GM23248 (cell line): ENCODE data around the gene SLC35C1. TPM values are rescaled to one million over a fixed set of nuclear protein-coding genes. Genes with fewer than 3 reads are reported as not detected.
"Not testable (repeated sequence)": the region's sequence is repeated elsewhere in the genome, so short reads cannot be mapped to it uniquely, and the experiment has no call there.

Source experiments
- DNase-seq: peaks from one replicate; pipeline ENCODE4 v3.0.0-alpha.2; 2015
- H2AFZ ChIP-seq: fragments of 200-600 bp; sonication (generic); 2 replicates; pipeline ENCODE4 v1.6.1; 2016; ENCODE audit warnings: antibody characterized with exemption
- H3F3A ChIP-seq: fragments of 200-600 bp; sonication (generic); 2 replicates; pipeline ENCODE4 v1.6.1; 2016; ENCODE audit warnings: mild to moderate bottlenecking, antibody characterized with exemption, mixed run types; ENCODE audit not compliant: insufficient read depth
- H3K27ac ChIP-seq: fragments of 200-600 bp; sonication (generic); 2 replicates; pipeline ENCODE4 v1.5.1; 2016; ENCODE audit warnings: mild to moderate bottlenecking
- H3K27me3 ChIP-seq: fragments of 200-600 bp; sonication (generic); replicated peaks from 2 replicates; pipeline ENCODE4 v1.6.1; 2016; ENCODE audit warnings: mild to moderate bottlenecking; ENCODE audit not compliant: insufficient read depth
- H3K36me3 ChIP-seq: fragments of 200-600 bp; sonication (generic); 2 replicates; pipeline ENCODE4 v1.6.1; 2016; ENCODE audit warnings: low read depth, mild to moderate bottlenecking
- H3K4me1 ChIP-seq: fragments of 200-600 bp; sonication (generic); 2 replicates; pipeline ENCODE4 v1.6.1; 2016; ENCODE audit warnings: mild to moderate bottlenecking; ENCODE audit not compliant: insufficient read depth
- H3K4me2 ChIP-seq: fragments of 200-600 bp; sonication (generic); one replicate; pipeline ENCODE4 v1.6.1; 2016; ENCODE audit warnings: mild to moderate bottlenecking; ENCODE audit not compliant: unreplicated experiment
- H3K4me3 ChIP-seq: fragments of 200-600 bp; sonication (generic); 2 replicates; pipeline ENCODE4 v1.5.1; 2016; ENCODE audit warnings: mild to moderate bottlenecking
- H3K79me2 ChIP-seq: fragments of 200-600 bp; sonication (generic); 2 replicates; pipeline ENCODE4 v1.6.1; 2016; ENCODE audit warnings: mild to moderate bottlenecking; ENCODE audit not compliant: insufficient read depth
- H3K9ac ChIP-seq: fragments of 200-600 bp; sonication (generic); 2 replicates; pipeline ENCODE4 v1.6.1; 2016; ENCODE audit warnings: mild to moderate bottlenecking
- H3K9me2 ChIP-seq: fragments of 200-600 bp; sonication (generic); 2 replicates; pipeline ENCODE4 v1.6.1; 2016; ENCODE audit warnings: mixed run types, mild to moderate bottlenecking, moderate library complexity; ENCODE audit not compliant: insufficient read depth
- H3K9me3 ChIP-seq: fragments of 200-600 bp; sonication (generic); one replicate; pipeline ENCODE4 v1.6.1; 2017; ENCODE audit warnings: low read depth
- H4K20me1 ChIP-seq: fragments of 200-600 bp; sonication (generic); 2 replicates; pipeline ENCODE4 v1.6.0; 2016; ENCODE audit not compliant: insufficient read depth
- EZH2 ChIP-seq: fragments of 200-600 bp; sonication (generic); IDR thresholded peaks from 2 replicates; pipeline ENCODE4 v1.6.1; 2018; ENCODE audit warnings: antibody characterized with exemption, mild to moderate bottlenecking; ENCODE audit not compliant: insufficient read depth, poor library complexity, severe bottlenecking
- EZH2phosphoT487 ChIP-seq: fragments of 200-600 bp; sonication (generic); IDR thresholded peaks from 2 replicates; pipeline ENCODE4 v1.6.1; 2018; ENCODE audit warnings: antibody characterized with exemption, moderate library complexity, mild to moderate bottlenecking, low read depth; ENCODE audit not compliant: insufficient read depth
- WGBS, 2 experiments: methylation state at CpG; one replicate each; pipeline ENCODE4 v1.1.6; 2015 to 2017; ENCODE audit warnings: low lambda C conversion rate in 2 of 2, low coverage in 1 of 2; ENCODE audit errors: missing lambda C conversion rate in 2 of 2; 5-methylcytosine and 5-hydroxymethylcytosine counted together
- in situ Hi-C: fragments of 300-500 bp; cut with MboI; formaldehyde crosslinking; loops from 2 replicates; pipeline ENCODE4 v1.15.0; 2020
- polyA plus RNA-seq: library from polyadenylated mRNA; unstranded; fragments of >200 nt; fragmentation: Nextera tagmentation; extraction: Ambion mirVana; gene quantifications from 2 replicates; pipeline ENCODE4 v1.2.1, GENCODE V29; 2016
- total RNA-seq: library from RNA; depleted of rRNA; stranded (reverse); fragments of >200 nt; shearing (Covaris generic); gene quantifications from 2 replicates; pipeline ENCODE4 v1.2.3, GENCODE V29; 2014

The SLC35C1 gene
- total and polyA plus RNA-seq, 2 experiments from 2014 or later: 12.5 to 17.8 TPM

DNA sequence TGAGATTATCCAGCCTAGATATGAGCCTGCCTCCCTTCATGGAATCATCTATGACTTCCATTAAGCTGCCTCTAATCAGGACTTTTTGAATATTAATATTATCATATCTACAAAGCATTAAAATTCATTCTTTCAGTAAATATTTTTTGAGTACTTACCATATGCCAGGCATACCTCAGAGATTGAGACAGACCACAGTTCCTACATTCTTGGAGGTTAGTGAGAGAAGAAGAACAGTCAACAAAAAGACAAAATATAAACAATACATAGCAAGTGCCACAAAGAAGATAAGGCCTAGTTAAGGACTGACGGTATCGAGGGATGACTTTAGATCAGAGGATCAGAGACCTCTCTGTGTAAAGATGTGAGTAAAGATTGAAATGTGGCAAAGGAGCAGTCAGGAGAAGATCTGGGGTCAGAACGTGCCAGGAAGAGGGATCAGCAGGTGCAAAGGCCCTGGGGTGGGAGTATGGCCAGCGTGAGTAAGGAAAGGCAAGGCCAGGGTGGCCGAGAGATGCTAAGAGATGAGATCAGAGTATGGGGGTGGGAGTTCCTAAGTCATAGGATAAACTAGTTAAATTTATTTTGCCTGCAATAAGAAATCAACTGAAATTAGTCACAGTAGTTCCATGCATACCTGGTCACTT, 15.4 kb downstream of the SLC35C1 start:
- no peaks in the 10 kb centered on the region for H3K9me2 ChIP-seq

DNA sequence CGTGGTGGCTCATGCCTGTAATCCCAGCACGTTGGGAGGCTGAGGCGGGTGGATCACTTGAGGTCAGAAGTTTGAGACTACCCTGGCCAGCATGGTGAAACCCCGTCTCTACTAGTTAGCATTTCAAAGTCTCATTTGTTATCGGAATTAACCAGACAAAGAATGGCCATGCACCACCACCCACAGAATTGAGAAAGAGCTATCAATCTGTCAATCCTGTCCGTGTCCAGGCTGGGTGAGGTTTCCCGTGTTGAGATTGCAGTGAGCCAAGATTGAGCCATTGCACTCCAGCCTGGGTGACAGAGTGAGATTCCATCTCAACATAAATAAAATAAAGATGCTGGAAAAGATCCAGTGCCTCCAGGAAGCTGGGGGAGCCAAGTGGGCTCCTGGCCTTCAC, 21.5 kb downstream of the SLC35C1 start:
- WGBS, 2 experiments: 46 to 51% methylated on average over 7 of the region's 7 CpGs
- H3K36me3 ChIP-seq, H3F3A ChIP-seq, in situ Hi-C loops, H2AFZ ChIP-seq, H3K4me1 ChIP-seq, H3K79me2 ChIP-seq, H3K4me2 ChIP-seq, H3K9ac ChIP-seq, H3K9me3 ChIP-seq, H3K9me2 ChIP-seq, H4K20me1 ChIP-seq, H3K27ac ChIP-seq, H3K4me3 ChIP-seq, DNase-seq: not testable (repeated sequence)
- peaks cover 23% of the 10 kb centered on the region for H3K27me3 ChIP-seq

More for the DNA sequence above, 15.4 kb downstream of the SLC35C1 start:
- Histone ChIP-seq H3K9ac (no peak overlapping the region), H3K4me1 (no peaks in the 10 kb centered on the region), H4K20me1 (no peaks in the 10 kb centered on the region), H3K4me2 (no peak overlapping the region), H3K27me3 (no peaks in the 10 kb centered on the region; the same call in 1 of the 2 replicates), H3K79me2 (no peaks in the 10 kb centered on the region), H3K36me3 (no peaks in the 10 kb centered on the region), H3K4me3 (no peak overlapping the region), H3F3A (0 out of 2 replicates have a peak, but pooled peaks cover 3% of the 10 kb centered on the region), H2AFZ (no peak overlapping the region), H3K9me3 (no peaks in the 10 kb centered on the region), H3K27ac (no peak overlapping the region)
- in situ Hi-C loops: no loop called here
- WGBS, 2 experiments: 75% methylated on average over 5 of the region's 5 CpGs
- TF ChIP-seq EZH2phosphoT487 (no peak), EZH2 (no peak)
- no peak for DNase-seq

DNA sequence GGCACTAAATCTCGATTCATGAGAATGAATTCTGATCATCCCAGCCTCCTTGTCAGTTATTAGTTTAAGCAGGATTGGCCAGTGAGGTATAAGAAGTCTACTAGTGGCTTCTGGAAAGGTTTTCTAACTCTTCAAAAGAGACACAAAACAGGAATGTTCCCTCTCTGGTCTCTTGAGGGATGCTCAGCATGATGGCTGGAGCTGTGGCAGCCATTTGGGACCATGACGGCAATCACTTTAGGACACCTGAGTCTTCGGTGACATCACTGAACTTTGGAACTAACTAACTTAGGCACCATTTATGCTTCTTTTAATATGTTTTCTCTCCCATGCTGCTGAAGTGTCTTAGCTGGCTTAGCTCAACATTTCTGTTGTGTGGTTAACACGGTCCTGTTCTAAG, 22.2 kb downstream of the SLC35C1 start:
- Histone ChIP-seq H3K9me3 (no peaks in the 10 kb centered on the region), H3K4me3 (no peak overlapping the region)

DNA sequence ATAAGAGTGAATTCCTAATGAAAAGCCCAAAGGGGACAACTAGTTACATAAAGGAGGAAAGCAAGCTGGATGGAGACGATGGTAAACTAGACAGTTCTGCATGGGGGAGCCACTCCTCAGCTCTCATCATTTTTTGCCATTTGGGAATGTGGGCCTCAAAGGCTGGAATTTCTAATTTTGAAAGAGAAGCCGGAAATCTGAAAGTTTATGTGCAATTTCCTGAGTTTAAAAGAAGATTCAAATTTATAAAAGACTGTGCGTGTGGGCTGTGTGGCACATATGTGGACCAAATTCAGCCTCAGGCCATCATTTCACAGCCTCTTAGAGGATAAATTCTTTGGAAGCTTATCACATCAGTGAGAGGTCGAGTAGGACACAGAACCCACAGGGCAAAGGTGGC, 24.0 kb downstream of the SLC35C1 start:
- no peak for TF ChIP-seq EZH2
- no peak for TF ChIP-seq EZH2phosphoT487
- 44 to 45% methylated on average over 4 of the region's 4 CpGs for WGBS, 2 experiments

More for the DNA sequence above, 22.2 kb downstream of the SLC35C1 start:
- Histone ChIP-seq H2AFZ (no peak overlapping the region), H3K36me3 (no peaks in the 10 kb centered on the region), H3K9ac (no peak overlapping the region), H3K27me3 (peaks cover 23% of the 10 kb centered on the region), H4K20me1 (no peaks in the 10 kb centered on the region), H3K4me1 (no peaks in the 10 kb centered on the region), H3K79me2 (no peaks in the 10 kb centered on the region), H3K27ac (no peak overlapping the region), H3K9me2 (no peaks in the 10 kb centered on the region), H3F3A (no peaks in the 10 kb centered on the region), H3K4me2 (no peak overlapping the region)
- no peak for TF ChIP-seq EZH2
- no peak for TF ChIP-seq EZH2phosphoT487
- WGBS, 2 experiments: 77 to 78% methylated on average over 4 of the region's 4 CpGs
- DNase-seq: no peak
- in situ Hi-C loops: no loop called here

DNA sequence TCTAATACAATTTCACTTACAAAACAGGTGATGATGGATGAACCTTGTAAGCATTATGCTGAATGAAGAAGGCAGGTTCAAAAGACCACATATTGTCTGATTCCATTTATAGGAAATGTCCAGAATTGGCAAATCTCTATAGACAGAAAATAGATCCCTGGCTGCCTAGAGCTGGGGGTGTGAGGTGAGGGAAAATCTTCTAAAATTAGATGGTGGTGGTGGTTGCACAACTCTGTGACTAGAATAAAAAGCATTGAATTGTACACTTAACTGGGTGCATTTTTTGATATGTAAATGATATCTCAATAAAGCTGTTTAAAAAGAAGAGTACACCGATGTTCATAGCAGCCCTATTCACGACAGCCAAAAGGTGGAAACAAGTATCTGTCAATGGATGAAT, 25.6 kb downstream of the SLC35C1 start:
- Histone ChIP-seq H4K20me1 (no peaks in the 10 kb centered on the region), H3F3A (no peaks in the 10 kb centered on the region), H3K9me2 (no peaks in the 10 kb centered on the region), H3K4me3 (no peak overlapping the region), H3K4me2 (no peak overlapping the region), H3K27ac (no peak overlapping the region), H3K9ac (no peak overlapping the region), H3K27me3 (peaks cover 27% of the 10 kb centered on the region), H2AFZ (no peak overlapping the region), H3K36me3 (no peaks in the 10 kb centered on the region), H3K4me1 (no peaks in the 10 kb centered on the region), H3K79me2 (no peaks in the 10 kb centered on the region), H3K9me3 (no peaks in the 10 kb centered on the region)
- DNase-seq: no peak
- 62 to 65% methylated on average over 2 of the region's 2 CpGs for WGBS, 2 experiments
- in situ Hi-C loops: no loop called here
- TF ChIP-seq EZH2phosphoT487: no peak

More for the DNA sequence above, 24.0 kb downstream of the SLC35C1 start:
- Histone ChIP-seq H3K27ac (no peak overlapping the region), H3F3A (no peaks in the 10 kb centered on the region), H3K9ac (no peak overlapping the region), H3K4me2 (no peak overlapping the region), H3K36me3 (no peaks in the 10 kb centered on the region), H3K9me3 (no peaks in the 10 kb centered on the region), H2AFZ (no peak overlapping the region), H3K9me2 (no peaks in the 10 kb centered on the region), H4K20me1 (no peaks in the 10 kb centered on the region), H3K27me3 (peaks cover 23% of the 10 kb centered on the region), H3K79me2 (no peaks in the 10 kb centered on the region), H3K4me3 (no peak overlapping the region), H3K4me1 (no peaks in the 10 kb centered on the region)
- in situ Hi-C loops: no loop called here
- no peak for DNase-seq
